GM12872 (cell line): ENCODE measurements around the gene SPRED2.

Experiments used
- CTCF ChIP-seq: IDR thresholded peaks from 3 replicates; pipeline ENCODE4 v1.5.1; 2011; ENCODE audit warnings: low read depth, mild to moderate bottlenecking, low read length, moderate library complexity; ENCODE audit not compliant: insufficient read depth

Gene SPRED2

GRCh38 chr2:65382323-65382722 lies 50.1 kb downstream of the SPRED2 start:
- no peak for TF ChIP-seq CTCF

GRCh38 chr2:65381607-65382051 lies 50.8 kb downstream of the SPRED2 start:
- no peak for TF ChIP-seq CTCF

- no peak for TF ChIP-seq CTCF
Observed at GRCh38 chr2:65380255-65380654, 52.1 kb downstream of the SPRED2 start.

GRCh38 chr2:65379721-65380171 lies 52.7 kb downstream of the SPRED2 start:
- no peak for TF ChIP-seq CTCF

- no peak for TF ChIP-seq CTCF
Observed at GRCh38 chr2:65379223-65379622, 53.2 kb downstream of the SPRED2 start.

GRCh38 chr2:65378290-65378689 lies 54.1 kb downstream of the SPRED2 start:
- TF ChIP-seq CTCF, result no peak

GRCh38 chr2:65377556-65378192 lies 54.7 kb downstream of the SPRED2 start:
- TF ChIP-seq CTCF, result no peak
